Fibroblast of lung (primary cell): ENCODE results near the gene PCNT.

ENCODE experiments used
- CTCF ChIP-seq, 2 donors: IDR thresholded peaks in 1 of 2; conservative IDR thresholded peaks in 1 of 2; 1 replicate in 1 of 2; 2 replicates in 1 of 2; pipeline ENCODE4 v1.5.1; 2011 to 2012; ENCODE audit warnings: low read length in 2 of 2, control low read depth in 1 of 2, inconsistent platforms in 1 of 2, low read depth in 1 of 2, mild to moderate bottlenecking in 1 of 2
- EZH2 ChIP-seq: IDR thresholded peaks from 2 replicates; pipeline ENCODE4 v1.5.1; 2012; ENCODE audit warnings: low read length, control low read depth, mild to moderate bottlenecking; ENCODE audit errors: missing control alignments

DNA sequence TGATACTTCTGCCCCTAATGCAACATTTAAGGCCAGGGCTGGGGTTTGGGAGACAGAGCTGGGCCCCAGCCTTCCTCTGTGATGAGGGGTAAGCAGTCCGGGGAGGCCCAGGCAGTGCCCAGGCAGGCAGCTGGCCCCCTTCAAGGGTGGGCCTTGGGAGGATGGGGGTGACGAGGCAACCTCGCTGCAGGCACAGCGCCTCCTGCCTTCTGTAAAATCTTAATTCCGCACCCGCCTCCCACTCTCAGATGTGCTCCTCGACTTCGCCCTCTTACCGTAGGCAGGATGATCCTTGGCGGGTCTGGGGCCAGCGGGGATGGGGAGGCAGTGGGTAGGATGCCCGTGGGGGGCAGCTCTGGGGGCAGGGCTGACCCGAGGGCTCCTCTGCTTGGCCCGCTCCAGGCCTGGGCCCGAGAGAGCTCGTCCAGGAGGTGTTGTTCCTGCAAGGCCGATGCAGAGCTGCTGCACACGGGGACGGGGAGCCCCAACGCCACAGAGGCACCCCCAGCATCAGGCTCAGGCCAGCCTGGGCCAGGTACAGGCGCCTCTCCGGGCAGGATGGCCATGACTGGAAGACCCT is 9.4 kb upstream of the PCNT start:
- TF ChIP-seq CTCF (conservative IDR thresholded peaks at IDR 0.05 in 1 of 2, IDR thresholded peaks at IDR 0.05 in 1 of 2; ENCODE audit: low read depth in 1 of 2, low read length in 2 of 2), result no peak
- no peak for TF ChIP-seq EZH2
